ENCODE data around the gene DNAH6.

Gene DNAH6

DNA sequence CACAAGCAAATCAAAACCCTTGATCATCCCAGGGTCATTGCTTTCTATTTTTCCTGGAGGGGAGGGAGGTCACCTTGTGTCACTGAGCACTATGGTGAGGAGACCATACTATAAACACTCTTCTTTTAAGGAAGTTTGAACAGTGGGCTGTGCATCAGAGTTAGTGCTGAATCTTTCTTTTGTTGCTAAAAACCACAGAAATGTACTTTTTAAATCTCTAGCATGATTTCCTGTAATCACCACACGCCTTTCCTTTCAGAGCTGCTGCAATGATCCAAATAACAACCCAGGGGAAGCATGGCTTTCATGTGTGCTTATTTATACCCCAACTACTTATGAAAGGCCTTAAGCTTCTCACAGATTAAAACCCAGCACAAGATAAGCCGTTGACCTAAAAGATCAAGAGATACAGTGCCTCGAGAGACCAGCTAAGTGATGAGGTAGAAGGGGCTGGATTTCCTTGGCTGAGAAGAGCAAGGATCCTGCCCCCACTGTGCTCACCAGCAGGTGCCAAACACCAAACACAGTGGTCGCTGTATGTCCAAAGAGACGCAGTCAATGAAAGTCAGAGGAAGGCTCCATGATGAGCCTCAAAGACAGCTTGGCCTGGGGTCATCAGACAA is 329.9 kb downstream of the DNAH6 start:
- TF ChIP-seq, protein P1, sequence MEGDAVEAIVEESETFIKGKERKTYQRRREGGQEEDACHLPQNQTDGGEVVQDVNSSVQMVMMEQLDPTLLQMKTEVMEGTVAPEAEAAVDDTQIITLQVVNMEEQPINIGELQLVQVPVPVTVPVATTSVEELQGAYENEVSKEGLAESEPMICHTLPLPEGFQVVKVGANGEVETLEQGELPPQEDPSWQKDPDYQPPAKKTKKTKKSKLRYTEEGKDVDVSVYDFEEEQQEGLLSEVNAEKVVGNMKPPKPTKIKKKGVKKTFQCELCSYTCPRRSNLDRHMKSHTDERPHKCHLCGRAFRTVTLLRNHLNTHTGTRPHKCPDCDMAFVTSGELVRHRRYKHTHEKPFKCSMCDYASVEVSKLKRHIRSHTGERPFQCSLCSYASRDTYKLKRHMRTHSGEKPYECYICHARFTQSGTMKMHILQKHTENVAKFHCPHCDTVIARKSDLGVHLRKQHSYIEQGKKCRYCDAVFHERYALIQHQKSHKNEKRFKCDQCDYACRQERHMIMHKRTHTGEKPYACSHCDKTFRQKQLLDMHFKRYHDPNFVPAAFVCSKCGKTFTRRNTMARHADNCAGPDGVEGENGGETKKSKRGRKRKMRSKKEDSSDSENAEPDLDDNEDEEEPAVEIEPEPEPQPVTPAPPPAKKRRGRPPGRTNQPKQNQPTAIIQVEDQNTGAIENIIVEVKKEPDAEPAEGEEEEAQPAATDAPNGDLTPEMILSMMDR (IDR thresholded peaks at IDR 0.05): no peak
- Mint-ChIP-seq H3K4me3 (no peak overlapping the region), H3K27me3 (ENCODE audit: low read depth, poor library complexity) (peaks cover 4% of the 10 kb centered on the region), H3K27ac (no peak overlapping the region), H3K36me3 (ENCODE audit: low read depth) (no peaks in the 10 kb centered on the region), H3K4me1 (peaks cover 6% of the 10 kb centered on the region), H3K9me3 (no peaks in the 10 kb centered on the region)
- DNase-seq: no peak

DNA sequence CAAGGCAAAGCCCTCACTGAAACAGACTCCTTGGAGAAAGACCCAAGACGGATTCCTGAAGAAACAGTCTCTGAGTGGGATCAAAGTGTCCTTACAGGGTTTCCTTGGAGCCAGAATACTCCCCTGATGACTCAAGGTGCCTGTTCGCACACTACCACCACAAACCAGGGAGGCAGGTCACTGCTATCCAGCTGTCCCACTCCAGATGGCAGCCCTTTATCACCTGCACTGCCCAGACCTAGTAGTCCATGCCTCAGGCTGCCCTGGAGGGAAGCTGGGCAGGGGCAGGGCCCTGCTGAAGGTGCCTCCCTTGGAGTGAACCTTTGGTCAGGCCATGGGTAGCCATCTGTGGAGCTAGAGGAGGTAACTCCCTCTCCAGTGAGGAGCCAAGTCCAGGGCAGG is 330.4 kb downstream of the DNAH6 start:
- Mint-ChIP-seq H3K4me3 (no peak overlapping the region), H3K27ac (no peak overlapping the region), H3K36me3 (ENCODE audit: low read depth) (no peaks in the 10 kb centered on the region), H3K4me1 (peaks cover 6% of the 10 kb centered on the region), H3K9me3 (no peaks in the 10 kb centered on the region), H3K27me3 (ENCODE audit: low read depth, poor library complexity) (peaks cover 4% of the 10 kb centered on the region)
- no peak for DNase-seq
- TF ChIP-seq, protein P1 (IDR thresholded peaks at IDR 0.05): no peak

DNA sequence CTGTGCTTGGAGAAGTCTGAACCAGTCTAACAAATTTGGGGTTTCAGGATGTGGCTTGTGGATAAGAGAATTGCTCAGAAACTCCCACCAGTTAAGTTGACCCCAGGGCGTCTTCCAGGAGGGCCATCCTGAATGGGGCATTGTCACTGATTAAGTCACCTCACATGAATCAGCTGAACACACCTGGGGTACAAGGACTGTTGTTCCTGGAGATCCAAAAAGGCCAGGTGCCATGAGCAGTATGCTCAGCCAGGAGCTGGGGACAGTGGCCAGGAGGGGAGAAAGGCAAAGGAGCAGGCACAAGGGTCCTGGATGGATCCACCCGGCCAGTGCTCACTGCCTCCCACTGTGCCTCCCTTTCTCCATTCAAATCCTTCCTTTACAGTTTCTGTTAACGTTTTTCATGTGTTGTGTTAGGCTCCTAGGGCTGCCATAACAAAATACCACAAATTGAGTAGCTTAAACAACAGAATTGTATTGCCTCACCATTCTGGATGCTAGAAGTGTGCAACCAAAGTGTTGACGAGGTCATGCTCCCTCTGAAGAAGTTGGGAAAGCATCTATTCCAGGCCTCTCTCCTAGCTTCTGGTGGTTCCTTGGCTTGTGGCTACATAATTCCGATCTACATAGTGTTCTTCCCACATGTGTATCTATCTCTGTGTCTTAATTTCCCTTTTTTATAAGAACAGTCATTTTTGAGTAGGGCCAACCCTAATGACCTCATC is 331.2 kb downstream of the DNAH6 start:
- Mint-ChIP-seq H3K27ac (no peak overlapping the region), H3K4me1 (peaks cover 6% of the 10 kb centered on the region), H3K36me3 (ENCODE audit: low read depth) (no peaks in the 10 kb centered on the region), H3K9me3 (no peaks in the 10 kb centered on the region), H3K4me3 (no peak overlapping the region), H3K27me3 (ENCODE audit: low read depth, poor library complexity) (peaks cover 4% of the 10 kb centered on the region)
- no peak for DNase-seq
- TF ChIP-seq, protein P1 (IDR thresholded peaks at IDR 0.05): no peak

DNA sequence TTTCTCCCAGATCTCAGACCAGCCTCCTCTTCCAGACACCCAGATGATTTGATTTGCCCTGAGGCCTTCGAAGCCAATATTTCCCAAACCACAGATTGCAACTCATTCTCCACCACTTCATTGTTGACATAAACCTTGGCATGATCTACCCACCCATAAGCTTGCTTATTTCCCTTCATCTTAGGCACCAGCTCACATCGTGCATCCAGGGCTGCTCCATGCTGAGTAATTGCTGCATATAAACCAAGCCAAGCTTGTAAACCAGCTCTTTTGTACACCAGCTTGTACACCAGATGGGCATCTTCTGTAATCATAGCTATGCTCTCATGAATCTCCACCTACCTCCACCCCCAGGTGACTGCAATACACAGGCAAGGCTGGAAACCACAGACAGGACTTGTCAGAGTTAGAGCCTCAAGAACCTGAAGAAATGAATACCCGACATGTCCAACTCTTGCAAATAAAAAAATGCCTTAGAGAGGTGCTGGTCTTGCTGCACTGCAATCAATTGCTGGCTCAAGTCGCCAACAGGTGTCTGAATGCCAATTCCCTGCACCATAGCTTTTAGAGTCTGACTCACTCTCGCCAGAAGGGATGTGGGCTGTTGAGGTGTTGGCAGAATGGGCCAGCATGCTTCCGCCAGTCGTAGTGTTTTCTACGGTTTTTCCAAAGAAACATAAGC is 333.1 kb downstream of the DNAH6 start:
- H3K9me3 Mint-ChIP-seq: peaks cover 9% of the 10 kb centered on the region
- peaks cover 6% of the 10 kb centered on the region for H3K4me1 Mint-ChIP-seq
- no peak overlapping the region for H3K4me3 Mint-ChIP-seq
- peaks cover 5% of the 10 kb centered on the region for H3K36me3 Mint-ChIP-seq (ENCODE audit: low read depth)
- no peaks in the 10 kb centered on the region for H3K27me3 Mint-ChIP-seq (ENCODE audit: low read depth, poor library complexity)
- no peak overlapping the region for H3K27ac Mint-ChIP-seq
- TF ChIP-seq, protein P1 (IDR thresholded peaks at IDR 0.05): no peak
- no peak for DNase-seq

DNA sequence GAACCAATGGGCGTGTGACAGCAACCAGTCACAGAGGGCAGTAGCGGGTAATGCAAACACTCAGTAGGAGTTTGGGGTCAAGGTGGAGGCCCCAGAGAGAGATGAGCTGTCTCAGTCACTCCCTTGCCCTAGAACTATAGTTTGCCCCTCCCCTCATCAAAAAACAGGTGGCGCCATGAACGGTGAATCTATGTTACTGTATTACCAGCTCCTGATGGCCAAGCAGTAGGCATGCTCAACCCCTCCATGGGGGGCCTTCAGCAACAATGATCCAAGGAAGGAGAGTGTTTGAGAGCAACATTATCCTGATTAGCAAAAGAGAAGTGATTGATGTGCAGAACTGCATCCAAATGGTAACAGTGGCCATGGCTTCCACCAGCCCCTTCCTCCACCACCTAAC is 334.2 kb downstream of the DNAH6 start:
- H3K4me1 Mint-ChIP-seq: peaks cover 6% of the 10 kb centered on the region
- H3K9me3 Mint-ChIP-seq: peaks cover 9% of the 10 kb centered on the region
- H3K27me3 Mint-ChIP-seq (ENCODE audit: low read depth, poor library complexity): peaks cover 7% of the 10 kb centered on the region
- DNase-seq: no peak
- TF ChIP-seq, protein P1 (IDR thresholded peaks at IDR 0.05): no peak
- peaks cover 5% of the 10 kb centered on the region for H3K36me3 Mint-ChIP-seq (ENCODE audit: low read depth)
- no peak overlapping the region for H3K4me3 Mint-ChIP-seq
- no peak overlapping the region for H3K27ac Mint-ChIP-seq
